Gastroesophageal sphincter (tissue), 3 donors: ENCODE measurements around the gene FBXO31.

Source experiments
- EP300 ChIP-seq: sonication (generic); formaldehyde crosslinking; IDR thresholded peaks from one replicate; pipeline ENCODE4 v1.6.1; 2017; ENCODE audit warnings: antibody characterized with exemption, mild to moderate bottlenecking
- POLR2A ChIP-seq, 2 donors: fragments of 450-650 bp; IDR thresholded peaks; one replicate each; pipeline ENCODE4 v1.6.1; 2017; ENCODE audit warnings: antibody characterized with exemption in 2 of 2, mild to moderate bottlenecking in 2 of 2, moderate library complexity in 1 of 2
- POLR2AphosphoS5 ChIP-seq: sonication (generic); formaldehyde crosslinking; IDR thresholded peaks from one replicate; pipeline ENCODE4 v1.6.1; 2017; ENCODE audit warnings: antibody characterized with exemption
- TF ChIP-seq, protein P1 (sequence below), 4 experiments: fragments of 200-600 bp in 2 of 4; fragments of 450-650 bp in 2 of 4; sonication (generic) in 1 of 4; IDR thresholded peaks; one replicate each; pipeline ENCODE4 v1.5.1; 2017 to 2019; ENCODE audit warnings: antibody characterized with exemption in 4 of 4, mild to moderate bottlenecking in 2 of 4, moderate library complexity in 2 of 4

DNA sequence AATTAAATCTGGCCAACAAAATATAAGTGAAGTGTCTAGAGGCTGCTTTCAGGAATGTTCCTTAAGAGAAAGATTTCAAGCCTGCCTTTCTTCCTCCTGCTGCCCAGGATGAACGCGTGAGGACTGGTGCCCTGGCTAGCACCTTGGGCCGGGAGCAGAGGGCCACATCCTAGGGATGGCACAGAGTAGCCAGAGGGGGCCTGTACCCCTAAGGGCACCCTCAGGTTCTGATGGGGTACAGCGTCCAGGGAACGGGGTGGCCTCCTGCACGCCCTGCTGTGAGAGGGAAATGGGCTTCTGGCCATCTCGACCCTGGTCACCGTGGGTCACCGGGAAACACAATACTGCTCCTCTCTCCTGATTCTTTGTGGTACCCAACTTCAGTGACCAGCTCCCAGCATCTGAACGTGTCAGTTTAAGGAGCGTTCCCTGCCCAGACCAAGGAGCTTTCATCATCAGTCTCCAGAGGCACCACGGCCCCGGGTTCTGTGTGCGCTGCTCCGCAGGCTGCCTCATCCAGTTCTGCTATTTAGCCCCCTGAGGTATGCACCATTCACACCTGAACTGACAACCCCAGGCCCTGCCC, 48.8 kb upstream of the FBXO31 start:
- TF ChIP-seq, protein P1, sequence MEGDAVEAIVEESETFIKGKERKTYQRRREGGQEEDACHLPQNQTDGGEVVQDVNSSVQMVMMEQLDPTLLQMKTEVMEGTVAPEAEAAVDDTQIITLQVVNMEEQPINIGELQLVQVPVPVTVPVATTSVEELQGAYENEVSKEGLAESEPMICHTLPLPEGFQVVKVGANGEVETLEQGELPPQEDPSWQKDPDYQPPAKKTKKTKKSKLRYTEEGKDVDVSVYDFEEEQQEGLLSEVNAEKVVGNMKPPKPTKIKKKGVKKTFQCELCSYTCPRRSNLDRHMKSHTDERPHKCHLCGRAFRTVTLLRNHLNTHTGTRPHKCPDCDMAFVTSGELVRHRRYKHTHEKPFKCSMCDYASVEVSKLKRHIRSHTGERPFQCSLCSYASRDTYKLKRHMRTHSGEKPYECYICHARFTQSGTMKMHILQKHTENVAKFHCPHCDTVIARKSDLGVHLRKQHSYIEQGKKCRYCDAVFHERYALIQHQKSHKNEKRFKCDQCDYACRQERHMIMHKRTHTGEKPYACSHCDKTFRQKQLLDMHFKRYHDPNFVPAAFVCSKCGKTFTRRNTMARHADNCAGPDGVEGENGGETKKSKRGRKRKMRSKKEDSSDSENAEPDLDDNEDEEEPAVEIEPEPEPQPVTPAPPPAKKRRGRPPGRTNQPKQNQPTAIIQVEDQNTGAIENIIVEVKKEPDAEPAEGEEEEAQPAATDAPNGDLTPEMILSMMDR (IDR thresholded peaks at IDR 0.05) = no peak
- no peak for TF ChIP-seq POLR2A (IDR thresholded peaks at IDR 0.05)
- TF ChIP-seq EP300 = no peak
- TF ChIP-seq POLR2AphosphoS5 = no peak
